ENCODE measurements around the gene AGPAT4. TPM values are rescaled to one million over a fixed set of nuclear protein-coding genes. Genes with fewer than 3 reads are reported as not detected.

AGPAT4 gene
- total RNA-seq, 2 experiments from 2014 or later: 0.95 to 1.3 TPM

GRCh38 chr6:161301338-161301737, 27.5 kb upstream of the AGPAT4 start:
- no peaks in the 10 kb centered on the region for H3K4me1 ChIP-seq (ENCODE audit: insufficient read depth, low read length, poor library complexity, severe bottlenecking)
- H3K9me3 ChIP-seq (ENCODE audit: low read length): peaks cover 14% of the 10 kb centered on the region; the same call in 1 of the 2 replicates
- no peak for DNase-seq (ENCODE audit: low spot score)
- ChIA-PET CTCF (ENCODE audit: unreplicated experiment) (no interaction called here), POLR2A (interaction anchor here (0.6 to 0.9 kb wide), 2 partner anchors 29 to 109 kb away, joined by 3 read pairs; no protein-coding TSS in a partner anchor)
- TF ChIP-seq EZH2phosphoT487 (IDR thresholded peaks at IDR 0.05; ENCODE audit: borderline replicate concordance, low read depth, low read length) (no peak), CTCF (conservative IDR thresholded peaks at IDR 0.05; ENCODE audit: low read length) (no peak)
- H3K79me2 ChIP-seq (ENCODE audit: insufficient read depth, low read depth, low read length): no peaks in the 10 kb centered on the region
- H4K20me1 ChIP-seq (ENCODE audit: insufficient read depth, low read length): no peaks in the 10 kb centered on the region
- H3K27ac ChIP-seq (ENCODE audit: low read depth, low read length, poor library complexity, severe bottlenecking): no peak overlapping the region
- no TSS peak for BruUV-seq (replicated peaks)
- intact Hi-C loops (cut with micrococcal nuclease; ENCODE audit: unreplicated experiment): no loop called here
- no peak overlapping the region for H3K4me2 ChIP-seq (ENCODE audit: low read length)
- H3K9me2 ChIP-seq (ENCODE audit: insufficient read depth, low read length): no peaks in the 10 kb centered on the region
- H2AFZ ChIP-seq (ENCODE audit: low read length): no peak overlapping the region
- no peak overlapping the region for H3K4me3 ChIP-seq (ENCODE audit: low read depth, low read length, poor library complexity, severe bottlenecking)
- H3K36me3 ChIP-seq (ENCODE audit: insufficient read depth, low read length): no peaks in the 10 kb centered on the region

- no peak for DNase-seq (ENCODE audit: low spot score)
- Histone ChIP-seq H3K79me2 (ENCODE audit: insufficient read depth, low read depth, low read length) (no peaks in the 10 kb centered on the region), H2AFZ (ENCODE audit: low read length) (no peak overlapping the region), H3K4me1 (ENCODE audit: insufficient read depth, low read length, poor library complexity, severe bottlenecking) (no peaks in the 10 kb centered on the region), H3K4me2 (ENCODE audit: low read length) (no peak overlapping the region), H3K27ac (ENCODE audit: low read depth, low read length, poor library complexity, severe bottlenecking) (no peak overlapping the region), H4K20me1 (ENCODE audit: insufficient read depth, low read length) (no peaks in the 10 kb centered on the region), H3K9me3 (ENCODE audit: low read length) (peaks cover 14% of the 10 kb centered on the region; the same call in 1 of the 2 replicates), H3K4me3 (ENCODE audit: low read depth, low read length, poor library complexity, severe bottlenecking) (no peak overlapping the region), H3K9me2 (ENCODE audit: insufficient read depth, low read length) (no peaks in the 10 kb centered on the region), H3K36me3 (ENCODE audit: insufficient read depth, low read length) (no peaks in the 10 kb centered on the region)
- BruUV-seq (replicated peaks): no TSS peak
- ChIA-PET POLR2A (interaction anchor here (0.6 to 0.9 kb wide), 2 partner anchors 29 to 109 kb away, joined by 3 read pairs; no protein-coding TSS in a partner anchor), CTCF (ENCODE audit: unreplicated experiment) (no interaction called here)
- intact Hi-C loops (cut with micrococcal nuclease; ENCODE audit: unreplicated experiment): no loop called here
- TF ChIP-seq EZH2phosphoT487 (IDR thresholded peaks at IDR 0.05; ENCODE audit: borderline replicate concordance, low read depth, low read length) (no peak), CTCF (conservative IDR thresholded peaks at IDR 0.05; ENCODE audit: low read length) (no peak)
These were observed 27.0 kb upstream of the AGPAT4 start for GRCh38 chr6:161300823-161301222.

GRCh38 chr6:161299726-161300125, 25.9 kb upstream of the AGPAT4 start:
- Histone ChIP-seq H3K4me2 (ENCODE audit: low read length) (no peak overlapping the region), H3K9me2 (ENCODE audit: insufficient read depth, low read length) (no peaks in the 10 kb centered on the region), H2AFZ (ENCODE audit: low read length) (no peak overlapping the region), H3K4me3 (ENCODE audit: low read depth, low read length, poor library complexity, severe bottlenecking) (no peak overlapping the region), H3K27ac (ENCODE audit: low read depth, low read length, poor library complexity, severe bottlenecking) (no peak overlapping the region), H3K36me3 (ENCODE audit: insufficient read depth, low read length) (no peaks in the 10 kb centered on the region), H3K9me3 (ENCODE audit: low read length) (peaks cover 14% of the 10 kb centered on the region; the same call in 1 of the 2 replicates), H4K20me1 (ENCODE audit: insufficient read depth, low read length) (no peaks in the 10 kb centered on the region), H3K79me2 (ENCODE audit: insufficient read depth, low read depth, low read length) (no peaks in the 10 kb centered on the region), H3K4me1 (ENCODE audit: insufficient read depth, low read length, poor library complexity, severe bottlenecking) (no peaks in the 10 kb centered on the region)
- intact Hi-C loops (cut with micrococcal nuclease; ENCODE audit: unreplicated experiment): no loop called here
- no peak for DNase-seq (ENCODE audit: low spot score)
- no peak for TF ChIP-seq EZH2phosphoT487 (IDR thresholded peaks at IDR 0.05; ENCODE audit: borderline replicate concordance, low read depth, low read length)
- no peak for TF ChIP-seq CTCF (conservative IDR thresholded peaks at IDR 0.05; ENCODE audit: low read length)
- CTCF ChIA-PET (ENCODE audit: unreplicated experiment): no interaction called here
- POLR2A ChIA-PET: no interaction called here
- BruUV-seq (replicated peaks): no TSS peak
